H54 (cell line): ENCODE results near the gene FNDC1.
"Not testable (repeated sequence)": the region's sequence is repeated elsewhere in the genome, so short reads cannot be mapped to it uniquely, and the experiment has no call there.

Experiments
- DNase-seq: peaks from one replicate; pipeline ENCODE4 v3.0.0; 2011; ENCODE audit warnings: low spot score, mixed read lengths; ENCODE audit not compliant: insufficient read length
- FAIRE-seq: peaks from 3 replicates; lab custom pipeline; 2011; peaks lifted over from hg19 to GRCh38; lab: Jason Lieb, UNC
- POLR2A ChIP-seq: IDR thresholded peaks from 2 replicates; pipeline ENCODE4 v1.6.1; 2011; ENCODE audit warnings: low read depth, mild to moderate bottlenecking, low read length

Gene FNDC1

GRCh38 chr6:159169193-159169555, at the start of gene FNDC1:
FNDC1 (plus strand) TSS chr6:159169400; CDS start chr6:159169597, 197 bp downstream.
- TF ChIP-seq POLR2A = no peak
- no peak for FAIRE-seq
- DNase-seq = no peak

- FAIRE-seq = no peak
- no peak for DNase-seq
- TF ChIP-seq POLR2A = no peak
Measured at GRCh38 chr6:159119791-159120190, 49.4 kb upstream of the FNDC1 start.

GRCh38 chr6:159121486-159121885, 47.7 kb upstream of the FNDC1 start:
- no peak for TF ChIP-seq POLR2A
- FAIRE-seq (no peak), DNase-seq (no peak)

- DNase-seq (no peak), FAIRE-seq (no peak)
- no peak for TF ChIP-seq POLR2A
Measured at GRCh38 chr6:159122453-159122852, 46.7 kb upstream of the FNDC1 start.

- DNase-seq, FAIRE-seq: not testable (repeated sequence)
Measured at GRCh38 chr6:159123831-159124230, 45.4 kb upstream of the FNDC1 start.

- no peak for TF ChIP-seq POLR2A
- FAIRE-seq (no peak), DNase-seq (no peak)
Measured at GRCh38 chr6:159125014-159125609, 44.1 kb upstream of the FNDC1 start.

GRCh38 chr6:159125951-159126352, 43.2 kb upstream of the FNDC1 start:
- no peak for TF ChIP-seq POLR2A
- DNase-seq = no peak
- no peak for FAIRE-seq

- DNase-seq = no peak
- FAIRE-seq = no peak
- TF ChIP-seq POLR2A = no peak
Measured at GRCh38 chr6:159126590-159126989, 42.6 kb upstream of the FNDC1 start.

- no peak for DNase-seq
- TF ChIP-seq POLR2A = no peak
- FAIRE-seq = no peak
Measured at GRCh38 chr6:159127701-159128100, 41.5 kb upstream of the FNDC1 start.

GRCh38 chr6:159128978-159129377, 40.2 kb upstream of the FNDC1 start:
- TF ChIP-seq POLR2A = no peak
- FAIRE-seq = no peak
- no peak for DNase-seq

GRCh38 chr6:159130846-159131245, 38.4 kb upstream of the FNDC1 start:
- TF ChIP-seq POLR2A = no peak
- FAIRE-seq = no peak
- no peak for DNase-seq

GRCh38 chr6:159131709-159132108, 37.5 kb upstream of the FNDC1 start:
- TF ChIP-seq POLR2A = no peak
- DNase-seq = no peak
- no peak for FAIRE-seq

GRCh38 chr6:159132664-159133063, 36.5 kb upstream of the FNDC1 start:
- FAIRE-seq = no peak
- no peak for DNase-seq

GRCh38 chr6:159134701-159135364, 34.4 kb upstream of the FNDC1 start:
- no peak for FAIRE-seq
- TF ChIP-seq POLR2A = no peak
- DNase-seq = peak; percentile 26

More at GRCh38 chr6:159132664-159133063, 36.5 kb upstream of the FNDC1 start:
- TF ChIP-seq POLR2A = no peak

GRCh38 chr6:159137676-159138075, 31.5 kb upstream of the FNDC1 start:
- TF ChIP-seq POLR2A = no peak
- FAIRE-seq (no peak), DNase-seq (no peak)
